Measurements from ENCODE around the gene ITGB4.

DNA sequence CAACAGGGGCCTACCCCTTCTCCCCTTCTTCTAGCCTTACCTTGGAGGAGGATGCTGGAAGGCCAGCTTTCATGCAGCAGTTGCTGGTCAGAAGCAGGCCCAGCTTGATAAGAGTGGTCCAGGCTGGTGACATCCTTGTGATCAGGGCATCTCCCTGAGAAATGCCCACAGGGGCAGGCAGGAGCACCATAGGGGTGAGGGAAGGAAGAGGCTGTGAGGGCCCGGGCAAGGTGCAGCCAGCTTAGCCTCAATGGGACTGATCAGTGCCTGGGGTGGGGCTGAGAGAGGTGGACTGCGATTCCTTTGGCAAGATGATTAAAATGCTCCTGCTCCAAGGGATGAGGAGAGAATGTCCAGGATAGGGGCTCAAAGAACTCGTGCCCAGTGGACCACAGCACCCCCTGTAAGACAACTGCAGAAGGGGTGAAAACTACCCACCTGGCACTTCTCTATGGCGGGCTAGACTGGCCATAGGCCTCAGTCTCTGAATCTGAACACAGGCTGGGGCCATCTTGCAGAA is 53.3 kb downstream of the ITGB4 start:
- TF ChIP-seq, protein P1, sequence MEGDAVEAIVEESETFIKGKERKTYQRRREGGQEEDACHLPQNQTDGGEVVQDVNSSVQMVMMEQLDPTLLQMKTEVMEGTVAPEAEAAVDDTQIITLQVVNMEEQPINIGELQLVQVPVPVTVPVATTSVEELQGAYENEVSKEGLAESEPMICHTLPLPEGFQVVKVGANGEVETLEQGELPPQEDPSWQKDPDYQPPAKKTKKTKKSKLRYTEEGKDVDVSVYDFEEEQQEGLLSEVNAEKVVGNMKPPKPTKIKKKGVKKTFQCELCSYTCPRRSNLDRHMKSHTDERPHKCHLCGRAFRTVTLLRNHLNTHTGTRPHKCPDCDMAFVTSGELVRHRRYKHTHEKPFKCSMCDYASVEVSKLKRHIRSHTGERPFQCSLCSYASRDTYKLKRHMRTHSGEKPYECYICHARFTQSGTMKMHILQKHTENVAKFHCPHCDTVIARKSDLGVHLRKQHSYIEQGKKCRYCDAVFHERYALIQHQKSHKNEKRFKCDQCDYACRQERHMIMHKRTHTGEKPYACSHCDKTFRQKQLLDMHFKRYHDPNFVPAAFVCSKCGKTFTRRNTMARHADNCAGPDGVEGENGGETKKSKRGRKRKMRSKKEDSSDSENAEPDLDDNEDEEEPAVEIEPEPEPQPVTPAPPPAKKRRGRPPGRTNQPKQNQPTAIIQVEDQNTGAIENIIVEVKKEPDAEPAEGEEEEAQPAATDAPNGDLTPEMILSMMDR (IDR thresholded peaks at IDR 0.05) = no peak
- TF ChIP-seq POLR2A (IDR thresholded peaks at IDR 0.05; ENCODE audit: low read depth) (no peak), POLR2AphosphoS5 (IDR thresholded peaks at IDR 0.05) (peak in 1 of 2 donors; percentile 81), EP300 (IDR thresholded peaks at IDR 0.05) (no peak)

Data from esophagus muscularis mucosa (tissue), 4 donors.